HG03103 (cell line): ENCODE results near the gene SCP2D1.

Source experiments
- ATAC-seq: cut with Tn5 transposase; IDR thresholded peaks from one replicate; pipeline ENCODE4 v1.9.1; 2021; ENCODE audit warnings: low read depth; ENCODE audit not compliant: unreplicated experiment

SCP2D1 gene

GRCh38 chr20:18811186-18811585, 2.4 kb upstream of the SCP2D1 start:
- no peak for ATAC-seq

- ATAC-seq = no peak
Measured at GRCh38 chr20:18811904-18812303, 1.7 kb upstream of the SCP2D1 start.

GRCh38 chr20:18815194-18815942, 1.8 kb downstream of the SCP2D1 start:
- no peak for ATAC-seq

GRCh38 chr20:18822832-18823231, 9.2 kb downstream of the SCP2D1 start:
- no peak for ATAC-seq

- no peak for ATAC-seq
Measured at GRCh38 chr20:18831830-18832499, 18.4 kb downstream of the SCP2D1 start.

- ATAC-seq = no peak
Measured at GRCh38 chr20:18832546-18833200, 19.1 kb downstream of the SCP2D1 start.

GRCh38 chr20:18835466-18836256, 22.1 kb downstream of the SCP2D1 start:
- no peak for ATAC-seq

- ATAC-seq = no peak
Measured at GRCh38 chr20:18837718-18838117, 24.1 kb downstream of the SCP2D1 start.

GRCh38 chr20:18839507-18840247, 26.1 kb downstream of the SCP2D1 start:
- no peak for ATAC-seq

- no peak for ATAC-seq
Measured at GRCh38 chr20:18840248-18840645, 26.7 kb downstream of the SCP2D1 start.

GRCh38 chr20:18845017-18845416, 31.4 kb downstream of the SCP2D1 start:
- no peak for ATAC-seq

GRCh38 chr20:18847226-18847755, 33.7 kb downstream of the SCP2D1 start:
- ATAC-seq = no peak

- ATAC-seq = no peak
Measured at GRCh38 chr20:18849131-18849530, 35.5 kb downstream of the SCP2D1 start.

GRCh38 chr20:18851629-18852028, 38.0 kb downstream of the SCP2D1 start:
- no peak for ATAC-seq

- ATAC-seq = no peak
Measured at GRCh38 chr20:18852318-18852717, 38.7 kb downstream of the SCP2D1 start.

GRCh38 chr20:18853216-18853615, 39.6 kb downstream of the SCP2D1 start:
- no peak for ATAC-seq

- ATAC-seq = no peak
Measured at GRCh38 chr20:18853946-18854646, 40.5 kb downstream of the SCP2D1 start.

- ATAC-seq = no peak
Measured at GRCh38 chr20:18855882-18856281, 42.3 kb downstream of the SCP2D1 start.

GRCh38 chr20:18856873-18857272, 43.3 kb downstream of the SCP2D1 start:
- ATAC-seq = no peak
